Limb (tissue), 2 donors: ENCODE results near the gene GPC2.
"Not testable (repeated sequence)": the region's sequence is repeated elsewhere in the genome, so short reads cannot be mapped to it uniquely, and the experiment has no call there.

Experiments used
- DNase-seq, 2 donors: peaks; one replicate each; pipeline ENCODE4 v3.0.0-alpha.2; 2016; ENCODE audit errors: extremely low spot score in 2 of 2

GPC2 gene

DNA sequence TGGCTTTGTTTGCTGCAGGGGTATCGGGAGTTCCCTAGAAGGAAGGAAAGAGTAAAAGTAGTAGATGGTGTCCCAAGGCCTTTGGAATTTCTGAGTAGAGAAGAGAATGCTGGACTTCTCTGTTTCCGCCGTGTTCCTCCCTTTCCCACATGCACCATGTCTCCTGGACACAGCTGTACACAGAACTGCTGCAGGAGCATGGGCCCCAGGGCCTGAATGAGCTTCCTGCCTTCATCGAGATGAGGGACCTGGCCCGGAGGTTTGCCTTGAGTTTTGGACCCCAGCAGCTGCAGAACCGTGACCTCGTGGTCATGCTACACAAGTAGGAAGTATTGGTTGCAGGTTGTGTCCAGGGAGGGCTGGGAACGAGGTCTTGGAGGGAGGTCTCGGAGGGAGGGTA is 27.3 kb upstream of the GPC2 start:
- DNase-seq: no peak

DNA sequence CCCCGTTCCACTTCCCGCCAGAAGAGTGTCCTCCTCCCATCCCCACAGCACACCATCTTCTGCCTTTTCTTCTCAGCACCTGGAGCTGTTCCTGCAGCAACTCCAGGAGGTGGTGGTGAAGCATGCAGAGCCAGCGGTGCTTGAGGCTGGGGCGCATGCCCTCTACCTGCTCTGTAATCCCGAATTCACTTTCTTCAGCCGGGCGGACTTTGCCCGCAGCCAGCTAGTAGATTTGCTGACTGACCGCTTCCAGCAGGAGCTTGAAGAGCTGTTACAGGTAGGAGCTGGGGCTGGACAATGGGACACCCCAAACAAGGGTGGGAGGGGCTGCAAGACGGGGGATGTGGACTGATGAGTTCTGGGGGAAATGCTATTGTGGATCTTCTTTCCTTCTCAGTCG is 23.5 kb upstream of the GPC2 start:
- DNase-seq: no peak

DNA sequence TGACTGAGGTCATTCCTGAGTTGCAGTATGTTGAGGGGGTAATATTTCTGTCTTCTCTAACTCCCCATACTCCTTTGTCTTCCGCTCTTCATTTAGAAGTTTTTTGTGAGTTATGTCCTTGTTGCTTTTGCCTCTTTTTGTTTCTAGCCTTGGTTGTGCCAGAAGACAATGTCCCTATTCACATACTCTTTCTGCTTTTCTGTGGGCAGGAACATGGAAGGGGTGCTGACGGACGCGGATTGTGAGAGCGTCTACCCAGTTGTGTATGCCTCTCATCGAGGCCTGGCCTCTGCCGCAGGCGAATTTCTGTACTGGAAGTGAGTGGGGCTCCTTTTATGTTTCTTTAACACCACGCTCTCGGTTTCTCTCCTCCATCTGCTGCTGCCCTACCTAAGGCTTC is 21.1 kb upstream of the GPC2 start:
- DNase-seq: no peak

DNA sequence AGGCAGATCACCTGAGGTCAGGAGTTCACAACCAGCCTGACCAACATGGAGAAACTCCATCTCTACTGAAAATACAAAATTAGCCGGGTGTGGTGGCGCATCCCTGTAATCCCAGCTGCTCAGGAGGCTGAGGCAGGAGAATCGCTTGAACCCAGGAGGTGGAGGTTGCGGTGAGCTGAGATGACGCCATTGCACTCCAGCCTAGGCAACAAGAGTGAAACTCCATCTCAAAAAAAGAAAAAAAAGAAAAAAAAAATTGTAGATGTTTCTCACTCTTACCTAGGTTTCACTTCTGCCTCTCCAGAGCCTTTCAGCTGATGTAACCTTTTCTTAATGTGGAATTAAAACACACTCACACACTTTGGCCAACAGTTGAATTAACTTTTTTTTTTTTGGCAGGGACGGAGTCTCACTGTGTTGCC is 18.7 kb upstream of the GPC2 start:
- not testable (repeated sequence) for DNase-seq

DNA sequence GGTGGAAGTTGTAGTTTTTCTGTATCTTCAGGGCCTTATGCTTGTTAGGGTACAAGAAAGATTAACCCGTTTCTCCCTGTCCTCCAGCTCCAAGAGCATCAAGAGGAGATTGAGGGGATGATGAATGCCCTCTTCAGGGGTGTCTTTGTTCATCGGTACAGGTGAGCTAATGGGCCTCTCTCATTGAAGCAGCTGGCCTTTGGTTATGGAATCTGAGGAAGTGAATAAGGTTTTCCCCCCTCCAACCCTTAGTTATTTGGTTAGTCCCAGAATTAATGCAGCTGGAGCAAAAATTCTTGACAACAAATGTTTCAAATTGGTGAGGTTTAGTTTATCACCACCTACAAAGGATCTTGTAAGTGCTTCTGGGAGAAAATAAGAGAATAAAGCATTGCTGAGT is 18.0 kb upstream of the GPC2 start:
- no peak for DNase-seq

DNA sequence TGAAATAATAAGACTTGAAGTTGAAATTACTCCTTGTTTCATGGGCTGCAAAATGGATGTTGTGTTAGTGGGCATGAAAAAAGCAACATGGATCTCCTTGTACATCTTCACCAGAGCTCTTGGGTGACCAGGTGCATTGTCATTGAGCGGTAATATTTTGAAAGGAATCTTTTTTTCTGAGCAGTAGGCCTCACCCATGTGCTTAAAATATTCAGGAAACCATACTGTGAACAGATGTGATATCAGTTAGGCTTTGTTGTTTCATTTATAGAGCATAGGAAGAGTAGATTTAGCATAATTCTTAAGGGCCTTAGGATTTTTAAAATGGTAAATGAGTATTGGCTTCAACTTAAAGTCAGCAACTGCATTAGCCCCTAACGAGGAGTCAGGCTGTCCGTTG is 15.8 kb upstream of the GPC2 start:
- DNase-seq: no peak

DNA sequence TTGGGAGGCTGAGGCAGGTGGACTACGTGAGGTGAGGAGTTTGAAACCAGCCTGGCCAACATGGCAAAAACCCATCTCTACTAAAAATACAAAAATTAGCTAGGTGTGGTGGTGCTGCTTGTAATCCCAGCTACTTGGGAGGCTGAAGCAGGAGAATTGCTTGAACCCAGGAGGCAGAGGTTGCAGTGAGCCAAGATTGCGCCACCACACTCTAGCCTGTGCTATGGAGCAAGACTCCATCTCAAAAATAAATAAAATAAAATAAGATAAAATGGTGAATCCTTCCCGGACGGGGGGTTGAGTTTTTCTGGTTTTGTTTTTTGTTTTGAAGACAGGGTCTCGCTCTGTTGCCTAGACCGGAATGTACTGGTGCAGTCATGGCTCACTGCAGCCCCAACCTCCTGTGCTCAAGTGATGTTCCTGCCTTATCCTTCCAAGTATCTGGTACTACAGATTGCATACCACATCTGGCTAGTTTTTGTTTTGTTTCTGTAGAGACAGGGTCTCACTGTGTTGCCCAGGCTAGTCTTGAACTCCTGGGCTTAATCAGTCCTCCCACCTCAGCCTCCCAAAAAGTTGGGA is 15.2 kb upstream of the GPC2 start:
- not testable (repeated sequence) for DNase-seq

DNA sequence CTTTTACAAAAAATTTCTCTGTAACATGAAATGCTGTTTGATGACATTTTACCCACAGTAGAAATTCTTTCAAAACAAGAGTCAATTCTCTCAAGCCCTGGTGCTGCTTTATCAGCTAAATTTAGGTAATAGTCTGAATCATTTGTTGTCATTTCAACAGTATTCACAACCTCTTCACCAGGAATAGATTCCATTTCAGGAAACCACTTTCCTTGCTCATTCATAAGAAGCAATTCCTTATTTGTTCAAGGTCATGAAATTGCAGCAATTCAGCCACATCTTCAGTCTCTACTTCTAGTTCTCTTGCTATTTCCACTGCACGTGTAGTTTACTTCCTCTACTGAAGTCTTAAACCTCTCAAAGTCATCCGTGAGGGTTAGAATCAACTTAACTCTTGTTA is 14.6 kb upstream of the GPC2 start:
- DNase-seq: no peak

DNA sequence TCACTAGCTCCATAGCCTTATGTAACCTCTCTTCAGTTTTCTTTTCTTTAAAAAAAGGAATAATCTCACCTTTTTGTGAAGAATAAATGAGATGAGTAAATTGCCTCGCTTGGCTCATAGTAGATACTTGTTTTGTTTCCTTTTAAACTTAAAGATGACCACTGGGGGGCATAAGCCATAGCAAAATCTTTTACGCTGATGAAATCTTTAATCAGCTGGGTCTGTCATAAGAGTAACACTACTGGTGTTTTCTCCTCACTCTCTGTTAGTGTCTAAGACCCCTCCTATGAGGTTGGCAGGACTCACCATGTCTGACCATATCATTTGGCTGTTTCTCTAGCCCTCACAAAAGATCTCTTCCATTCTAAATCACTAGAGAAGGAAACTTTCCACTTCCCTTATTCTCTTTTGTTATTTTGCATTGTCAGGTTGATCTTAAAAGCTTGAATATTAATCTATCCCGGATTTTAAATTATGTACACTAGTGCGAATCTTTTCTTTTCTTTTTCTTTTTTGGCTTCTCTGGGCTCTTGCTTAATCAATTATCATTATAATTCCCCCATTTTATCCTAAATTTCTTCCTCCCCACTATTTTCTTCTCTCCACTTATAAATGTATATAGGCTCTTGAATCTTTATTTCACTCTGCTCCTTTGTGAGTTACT is 13.0 kb upstream of the GPC2 start:
- no peak for DNase-seq

DNA sequence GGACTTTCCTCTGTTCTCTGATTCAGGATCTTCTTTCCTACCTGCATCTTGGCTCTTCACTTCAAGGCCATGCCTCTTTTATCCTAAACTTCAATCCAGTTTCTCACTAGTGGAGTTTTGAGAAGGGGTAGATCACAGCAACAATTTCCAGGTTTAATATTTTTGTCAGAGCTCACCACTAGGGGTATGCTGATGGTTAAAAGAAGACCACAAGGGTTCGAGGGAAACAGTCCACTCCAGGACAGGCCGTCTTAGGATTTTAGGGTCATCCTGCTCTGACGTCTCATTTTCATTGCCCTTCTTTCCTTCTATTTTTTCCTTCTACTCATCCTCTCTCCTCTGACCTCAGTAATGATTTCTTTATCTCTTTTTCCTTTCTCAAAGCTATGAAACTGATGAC is 11.9 kb upstream of the GPC2 start:
- no peak for DNase-seq

DNA sequence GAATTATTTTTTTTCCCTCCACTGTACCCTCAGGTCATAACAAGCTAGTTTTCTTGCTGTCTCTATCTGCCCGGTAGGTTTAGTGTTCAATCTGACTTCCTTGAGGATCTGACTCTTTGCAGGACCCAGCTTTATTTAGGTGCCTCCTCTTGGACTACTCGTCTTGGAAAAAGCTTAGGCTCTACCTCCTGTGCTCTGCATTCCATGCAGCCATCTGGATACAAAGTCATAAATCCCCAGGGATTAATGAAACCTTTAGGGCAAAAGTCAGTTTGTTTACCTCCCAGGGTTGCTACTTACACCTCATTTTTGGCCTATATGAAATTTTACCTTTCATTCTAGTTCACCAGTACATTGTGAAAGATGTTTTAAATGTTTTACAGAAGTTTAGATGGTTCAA is 8.5 kb upstream of the GPC2 start:
- DNase-seq: no peak

DNA sequence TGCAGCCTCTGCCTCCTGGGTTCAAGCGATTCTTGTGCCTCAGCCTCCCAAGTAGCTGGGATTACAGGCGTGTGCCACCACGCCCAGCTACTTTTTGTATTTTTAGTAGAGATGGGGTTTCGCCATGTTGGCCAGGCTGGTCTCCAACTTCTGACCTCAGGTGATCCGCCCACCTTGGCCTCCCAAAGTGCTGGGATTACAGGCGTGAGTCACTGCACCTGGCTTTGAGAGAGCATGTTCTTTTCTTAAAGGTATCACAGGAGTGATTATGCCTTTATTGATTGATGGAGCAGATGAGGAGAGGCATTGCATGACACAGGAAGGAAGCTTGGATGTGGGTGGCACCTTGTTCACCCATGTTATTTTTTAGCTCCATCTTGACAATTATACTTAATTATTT is 5.9 kb upstream of the GPC2 start:
- not testable (repeated sequence) for DNase-seq

DNA sequence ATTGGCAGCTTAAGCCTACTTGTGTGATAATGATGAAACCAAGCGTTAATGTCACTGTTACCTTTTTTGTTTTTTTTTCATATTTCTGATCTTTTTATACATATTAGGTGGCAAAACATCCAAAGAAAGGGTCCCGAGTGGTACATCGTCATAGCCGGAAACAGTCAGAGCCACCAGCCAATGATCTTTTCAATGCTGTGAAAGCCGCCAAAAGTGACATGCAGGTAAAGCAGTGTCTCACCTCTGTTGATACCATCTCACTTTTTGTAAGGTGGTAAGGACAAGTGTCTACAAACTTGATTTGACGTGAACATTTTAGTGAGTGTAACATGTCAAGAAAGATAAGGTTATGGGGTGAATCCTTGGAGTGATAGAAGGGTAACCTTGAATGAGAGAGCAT is 5.4 kb upstream of the GPC2 start:
- not testable (repeated sequence) for DNase-seq

DNA sequence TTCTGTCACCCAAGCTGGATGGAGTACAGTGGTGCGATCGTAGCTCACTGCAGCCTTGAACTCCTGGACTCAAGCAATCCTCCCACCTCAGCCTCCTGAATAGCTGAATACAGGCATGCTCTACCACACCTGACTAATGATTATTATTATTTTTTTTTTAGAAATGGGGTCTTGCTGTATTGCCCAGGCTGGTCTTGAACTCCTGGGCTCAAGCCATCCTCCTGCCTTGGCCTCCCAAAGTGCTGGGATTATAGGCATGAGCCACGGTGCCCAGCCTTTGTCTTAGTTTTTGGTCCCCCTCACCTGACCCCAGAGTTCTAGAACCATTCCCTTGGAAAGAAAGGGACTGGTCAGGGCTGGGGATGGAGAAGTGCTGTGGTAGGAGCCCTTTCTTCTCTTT is 2.9 kb upstream of the GPC2 start:
- not testable (repeated sequence) for DNase-seq

DNA sequence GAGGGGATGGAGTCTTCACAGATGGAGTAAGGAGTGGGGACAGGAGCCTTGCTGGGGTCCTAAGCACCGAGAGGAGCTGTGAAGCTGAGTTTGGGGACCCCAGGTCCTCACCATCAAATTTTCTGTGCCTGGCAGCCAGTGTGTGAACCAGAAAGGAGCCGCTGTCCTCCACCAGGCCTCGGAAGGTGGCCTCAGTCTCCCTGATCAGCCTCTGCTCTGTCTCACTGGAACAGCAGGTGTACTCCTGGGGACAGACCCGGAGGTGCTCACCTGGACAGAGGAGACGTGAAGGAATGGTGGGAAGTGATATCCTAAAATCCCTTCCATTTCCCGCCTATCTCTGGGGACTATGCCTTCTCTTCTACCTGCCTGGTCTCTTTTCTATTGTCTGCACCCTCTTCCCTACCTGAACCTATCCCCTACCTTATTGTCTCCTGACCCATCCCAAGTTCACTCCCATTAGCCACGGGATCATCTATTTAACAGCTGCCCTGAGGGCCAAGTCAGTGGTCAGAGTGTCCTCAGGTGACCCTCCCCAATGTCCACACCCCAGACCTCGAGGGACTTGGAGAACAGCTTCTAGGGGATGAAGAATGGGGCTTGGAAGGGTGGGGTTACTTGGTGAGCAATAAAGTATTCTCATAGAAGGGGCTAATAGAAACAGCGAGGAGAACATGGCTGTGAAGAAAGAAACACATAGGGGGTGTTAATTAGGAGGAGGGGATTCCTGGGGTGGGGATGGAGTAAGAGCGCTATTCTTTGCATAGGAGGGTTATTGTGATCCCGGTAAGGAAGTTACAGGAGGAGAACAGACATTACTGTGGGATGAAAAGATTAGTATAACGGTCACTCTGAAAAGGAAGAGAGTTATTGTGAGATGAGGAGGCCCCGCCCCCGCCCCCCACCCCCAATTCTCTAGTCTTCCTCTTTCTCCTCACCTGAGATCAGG is 811 bp downstream of the GPC2 start:
- DNase-seq: no peak

DNA sequence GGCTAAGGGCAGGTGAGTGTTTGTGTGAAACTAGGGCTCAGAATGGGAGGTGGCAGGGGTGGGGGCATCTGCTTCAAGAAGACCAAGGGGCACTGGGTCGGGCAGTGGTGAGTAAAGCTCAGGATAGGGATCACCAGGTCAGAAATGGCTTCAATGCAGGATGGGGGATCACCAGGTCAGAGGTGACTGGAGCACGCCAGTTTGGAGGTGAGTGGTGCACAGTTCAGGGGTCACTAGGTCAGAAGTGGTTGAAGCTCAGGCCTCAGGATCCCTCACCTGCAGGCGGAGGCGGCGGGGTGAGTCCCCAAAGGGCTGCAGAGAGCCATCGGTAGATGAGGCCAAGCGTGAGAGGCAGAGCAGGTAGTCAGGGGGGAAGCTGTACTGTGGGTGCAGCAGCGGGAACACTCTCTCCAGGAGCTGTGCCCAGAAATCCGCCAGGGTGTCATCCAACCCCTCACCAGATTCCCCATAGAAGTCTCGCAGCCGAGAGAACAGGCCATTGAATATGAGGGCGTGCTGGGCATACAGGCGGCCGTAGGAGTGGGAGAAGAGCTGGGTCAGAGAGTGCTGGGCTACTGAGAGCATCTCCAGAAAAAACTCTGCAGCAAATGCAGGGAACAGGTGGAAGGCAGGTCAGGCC is 1.8 kb downstream of the GPC2 start:
- no peak for DNase-seq

DNA sequence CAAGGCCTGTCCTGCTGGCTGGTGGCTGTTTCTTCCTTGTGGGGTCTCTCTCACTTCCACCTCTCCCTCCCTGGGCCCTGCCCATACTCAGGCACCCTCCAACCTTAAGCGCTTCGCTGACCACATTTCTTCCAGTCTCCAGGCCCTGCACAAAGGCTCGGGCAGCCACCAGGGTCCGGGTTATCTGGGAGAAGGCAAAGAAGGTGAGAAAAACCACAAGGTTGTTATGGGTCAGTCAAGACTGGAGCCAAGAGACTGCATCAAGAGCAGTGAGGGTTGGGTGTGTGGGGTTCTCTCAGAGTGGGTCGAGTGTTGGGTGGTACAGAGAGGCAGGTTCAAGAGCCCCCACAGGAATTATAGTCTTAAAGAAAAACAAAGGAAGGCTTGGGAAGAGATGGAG is 2.6 kb downstream of the GPC2 start:
- DNase-seq: no peak

DNA sequence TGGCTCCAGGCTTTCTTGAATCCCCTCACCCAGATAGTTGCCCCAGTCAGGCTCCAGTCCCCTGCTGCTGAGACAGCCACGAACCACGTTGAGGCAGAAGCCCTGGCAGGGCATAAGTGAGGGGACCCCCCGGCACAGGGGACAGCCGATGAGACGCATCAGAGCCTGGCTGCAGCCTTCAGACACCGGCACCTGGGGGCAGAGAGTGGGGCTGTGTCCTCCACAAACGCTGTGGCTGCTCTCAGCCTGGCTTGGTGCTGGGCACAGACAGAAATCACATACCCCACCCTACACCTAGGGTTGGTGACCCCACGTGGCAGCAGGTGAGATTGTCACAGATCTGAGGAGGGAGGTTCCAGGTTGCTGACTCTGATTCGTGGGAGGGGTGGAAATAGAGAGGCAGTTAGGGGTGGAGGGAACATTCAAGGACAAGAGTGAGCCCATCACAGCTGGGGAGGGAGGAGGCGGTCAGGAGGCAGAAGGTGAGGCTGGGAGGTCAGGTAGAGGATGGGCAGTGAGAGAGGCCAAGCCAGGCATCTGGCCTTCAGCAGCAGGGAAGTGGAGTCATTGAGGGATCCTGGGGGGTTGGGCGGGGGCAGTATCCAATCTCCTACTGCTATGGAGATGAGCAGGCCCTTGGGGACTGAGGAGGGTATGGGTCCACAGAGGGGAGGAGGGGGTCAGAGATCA is 3.2 kb downstream of the GPC2 start:
- DNase-seq: no peak

DNA sequence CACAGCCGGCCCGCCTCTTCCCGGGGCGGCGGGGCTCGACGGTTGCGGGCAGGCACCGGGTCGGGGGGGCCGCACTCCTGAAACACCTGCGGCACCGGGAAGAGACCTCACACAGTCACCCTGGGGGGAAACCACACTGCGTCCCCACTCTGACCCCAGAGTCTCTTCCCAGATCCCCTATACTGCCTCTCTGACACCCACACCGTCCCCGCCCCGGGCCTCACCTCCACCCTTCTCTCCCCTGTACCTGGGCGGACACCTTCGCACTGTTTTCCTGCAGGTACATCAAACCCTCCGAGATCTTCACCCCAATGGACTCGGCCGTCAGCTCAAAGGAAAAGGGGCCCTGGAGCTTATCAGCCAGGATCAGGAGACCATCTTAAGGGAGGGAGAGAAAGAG is 5.3 kb downstream of the GPC2 start:
- DNase-seq: no peak

DNA sequence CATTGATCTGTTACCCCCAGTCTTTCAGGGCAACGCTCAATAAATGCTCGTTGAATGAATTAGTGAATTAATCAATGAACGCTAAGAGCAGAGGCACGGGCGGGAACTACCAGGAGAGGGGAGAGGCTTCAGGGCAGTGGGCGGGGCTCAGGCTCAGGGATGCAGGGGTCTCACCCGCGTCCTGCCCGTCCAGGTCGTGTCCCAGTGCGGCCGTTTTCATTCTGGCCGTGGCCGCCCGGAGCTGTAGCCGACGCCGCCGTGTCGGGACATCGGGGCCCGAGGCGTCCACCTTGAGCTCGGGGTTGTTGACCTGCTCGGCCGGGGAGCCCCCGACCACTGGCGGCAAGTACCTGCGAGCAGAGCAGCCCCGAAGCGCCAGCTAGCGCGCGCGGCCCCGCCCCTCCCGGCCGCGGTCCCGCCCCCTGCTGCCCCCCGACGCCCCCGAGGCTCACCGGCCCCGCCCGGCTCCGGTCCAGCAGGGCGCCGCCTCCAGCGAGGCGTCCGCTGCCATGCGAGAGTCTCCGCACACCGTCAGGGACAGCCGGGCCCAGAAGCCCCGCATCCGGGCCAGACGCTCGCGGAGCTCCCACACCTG is 6.0 kb downstream of the GPC2 start:
- DNase-seq: peak in 1 of 2 donors; percentile 55
